Mesendoderm (in vitro differentiated cells): ENCODE data around the gene RFX1.

Source experiments
- DNase-seq: peaks from one replicate; pipeline ENCODE4 v3.0.0; 2013
- H2AK5ac ChIP-seq: 2 replicates; pipeline ENCODE4 v1.6.1; 2013; ENCODE audit warnings: low read length, inconsistent platforms
- H2BK120ac ChIP-seq: 2 replicates; pipeline ENCODE4 v1.6.1; 2013; ENCODE audit warnings: low read depth, mild to moderate bottlenecking, low read length, moderate library complexity, mixed read lengths
- H2BK15ac ChIP-seq: replicated peaks from 2 replicates; pipeline ENCODE4 v1.6.1; 2013; ENCODE audit warnings: low read depth, mild to moderate bottlenecking, moderate library complexity
- H2BK5ac ChIP-seq: 2 replicates; pipeline ENCODE4 v1.6.1; 2013; ENCODE audit warnings: low read length, inconsistent platforms
- H3K18ac ChIP-seq: 2 replicates; pipeline ENCODE4 v1.6.1; 2013; ENCODE audit warnings: mild to moderate bottlenecking, low read length, mixed read lengths
- H3K23ac ChIP-seq: one replicate; pipeline ENCODE4 v1.6.1; 2013; ENCODE audit warnings: low read length
- H3K27ac ChIP-seq: 2 replicates; pipeline ENCODE4 v1.5.1; 2013; ENCODE audit warnings: low read depth, mild to moderate bottlenecking, inconsistent platforms, low read length, moderate library complexity
- H3K27me3 ChIP-seq: 2 replicates; pipeline ENCODE4 v1.6.1; 2013; ENCODE audit warnings: low read length, control low read depth, mild to moderate bottlenecking, inconsistent platforms; ENCODE audit not compliant: insufficient read depth, poor library complexity
- H3K36me3 ChIP-seq: 2 replicates; pipeline ENCODE4 v1.6.1; 2013; ENCODE audit warnings: low read length, inconsistent platforms; ENCODE audit not compliant: control insufficient read depth, insufficient read depth
- H3K4ac ChIP-seq: one replicate; pipeline ENCODE4 v1.6.1; 2013; ENCODE audit warnings: low read depth, mild to moderate bottlenecking, low read length, moderate library complexity
- H3K4me1 ChIP-seq: 2 replicates; pipeline ENCODE4 v1.6.1; 2013; ENCODE audit warnings: low read depth, low read length, inconsistent platforms; ENCODE audit not compliant: control insufficient read depth
- H3K4me2 ChIP-seq: 2 replicates; pipeline ENCODE4 v1.6.1; 2013; ENCODE audit warnings: low read length
- H3K4me3 ChIP-seq: 2 replicates; pipeline ENCODE4 v1.5.1; 2013; ENCODE audit warnings: mild to moderate bottlenecking, low read length
- H3K56ac ChIP-seq: one replicate; pipeline ENCODE4 v1.6.1; 2013; ENCODE audit warnings: low read length
- H3K79me1 ChIP-seq: 2 replicates; pipeline ENCODE4 v1.6.1; 2013; ENCODE audit warnings: low read length, inconsistent platforms
- H3K79me2 ChIP-seq: 2 replicates; pipeline ENCODE4 v1.6.1; 2013; ENCODE audit warnings: mild to moderate bottlenecking, low read length; ENCODE audit not compliant: control insufficient read depth, insufficient read depth
- H3K9ac ChIP-seq: 2 replicates; pipeline ENCODE4 v1.6.1; 2013; ENCODE audit warnings: low read length, inconsistent platforms
- H4K5ac ChIP-seq: one replicate; pipeline ENCODE4 v1.6.1; 2013; ENCODE audit warnings: low read length
- H4K8ac ChIP-seq: one replicate; pipeline ENCODE4 v1.6.1; 2013; ENCODE audit warnings: low read depth, mild to moderate bottlenecking, control low read depth, low read length, moderate library complexity
- WGBS: extraction: QIAGEN DNeasy Blood & Tissue Kit; methylation state at CpG from one replicate; pipeline ENCODE4 v1.1.7; 2013; ENCODE audit warnings: low lambda C conversion rate, missing lambda C conversion rate; ENCODE audit not compliant: insufficient coverage; ENCODE audit errors: extremely low coverage; 5-methylcytosine and 5-hydroxymethylcytosine counted together

RFX1 gene

GRCh38 chr19:13963603-13964105, 42.5 kb downstream of the RFX1 start:
- no peak for DNase-seq
- H3K36me3 ChIP-seq, result peaks cover 5% of the 10 kb centered on the region

GRCh38 chr19:13962699-13963602, 43.2 kb downstream of the RFX1 start:
- Histone ChIP-seq H3K56ac (peak overlapping the region; percentile 60), H3K23ac (peak overlapping the region; percentile 66), H2AK5ac (no peak overlapping the region), H2BK5ac (no peak overlapping the region), H3K27ac (no peak overlapping the region), H3K36me3 (peaks cover 6% of the 10 kb centered on the region), H4K8ac (no peak overlapping the region), H3K4ac (no peak overlapping the region), H3K79me1 (no peaks in the 10 kb centered on the region), H3K4me2 (peak overlapping the region; percentile 44), H2BK15ac (no peak overlapping the region), H3K4me3 (no peak overlapping the region), H3K79me2 (no peaks in the 10 kb centered on the region), H4K5ac (no peak overlapping the region), H3K18ac (no peak overlapping the region), H2BK120ac (no peak overlapping the region), H3K4me1 (no peaks in the 10 kb centered on the region), H3K27me3 (no peaks in the 10 kb centered on the region), H3K9ac (peak overlapping the region; percentile 42)
- peak; percentile 30 for DNase-seq
- no CpG with 5 or more reads among the region's 89 CpGs for WGBS

More at GRCh38 chr19:13963603-13964105, 42.5 kb downstream of the RFX1 start:
- no peaks in the 10 kb centered on the region for H3K4me1 ChIP-seq
- H3K79me1 ChIP-seq, result no peaks in the 10 kb centered on the region
- peak overlapping the region; percentile 56 for H3K56ac ChIP-seq
- no peaks in the 10 kb centered on the region for H3K27me3 ChIP-seq
- no peak overlapping the region for H2BK120ac ChIP-seq
- no peaks in the 10 kb centered on the region for H3K79me2 ChIP-seq
- WGBS, result no CpG with 5 or more reads among the region's 48 CpGs
- no peak overlapping the region for H3K4ac ChIP-seq
- H3K27ac ChIP-seq, result no peak overlapping the region
- no peak overlapping the region for H2BK15ac ChIP-seq
- H3K18ac ChIP-seq, result no peak overlapping the region
- no peak overlapping the region for H3K23ac ChIP-seq
- no peak overlapping the region for H3K9ac ChIP-seq
- no peak overlapping the region for H4K8ac ChIP-seq
- H3K4me2 ChIP-seq, result no peak overlapping the region
- H4K5ac ChIP-seq, result no peak overlapping the region
- no peak overlapping the region for H2BK5ac ChIP-seq
- H3K4me3 ChIP-seq, result no peak overlapping the region
- no peak overlapping the region for H2AK5ac ChIP-seq

- H3K18ac ChIP-seq, result no peak overlapping the region
- no peaks in the 10 kb centered on the region for H3K79me1 ChIP-seq
- H2BK5ac ChIP-seq, result no peak overlapping the region
- H3K4me1 ChIP-seq, result no peaks in the 10 kb centered on the region
- H3K4me2 ChIP-seq, result no peak overlapping the region
- no peak overlapping the region for H3K4ac ChIP-seq
- H3K9ac ChIP-seq, result no peak overlapping the region
- no peak overlapping the region for H2AK5ac ChIP-seq
- H4K8ac ChIP-seq, result no peak overlapping the region
- H3K56ac ChIP-seq, result peak overlapping the region; percentile 49
- no peak overlapping the region for H3K4me3 ChIP-seq
- H3K23ac ChIP-seq, result no peak overlapping the region
- H3K27ac ChIP-seq, result no peak overlapping the region
- H3K79me2 ChIP-seq, result no peaks in the 10 kb centered on the region
- WGBS, result no CpG with 5 or more reads among the region's 55 CpGs
- peaks cover 4% of the 10 kb centered on the region for H3K36me3 ChIP-seq
- H2BK15ac ChIP-seq, result no peak overlapping the region
- peak; percentile 62 for DNase-seq
- no peak overlapping the region for H4K5ac ChIP-seq
- H2BK120ac ChIP-seq, result no peak overlapping the region
- no peaks in the 10 kb centered on the region for H3K27me3 ChIP-seq
Observed at GRCh38 chr19:13961826-13962698, 44.1 kb downstream of the RFX1 start.

- no CpG with 5 or more reads among the region's 39 CpGs for WGBS
Observed at GRCh38 chr19:13960863-13961784, 45.0 kb downstream of the RFX1 start.

More at GRCh38 chr19:13960863-13961784, 45.0 kb downstream of the RFX1 start:
- no peak overlapping the region for H3K4me3 ChIP-seq
- H3K4ac ChIP-seq, result no peak overlapping the region
- no peak overlapping the region for H3K27ac ChIP-seq
- peaks cover 4% of the 10 kb centered on the region for H3K36me3 ChIP-seq
- no peak overlapping the region for H3K9ac ChIP-seq
- no peaks in the 10 kb centered on the region for H3K79me1 ChIP-seq
- no peak overlapping the region for H2BK120ac ChIP-seq
- H3K18ac ChIP-seq, result no peak overlapping the region
- H4K5ac ChIP-seq, result no peak overlapping the region
- no peak overlapping the region for H2AK5ac ChIP-seq
- H2BK5ac ChIP-seq, result no peak overlapping the region
- no peak overlapping the region for H3K23ac ChIP-seq
- no peaks in the 10 kb centered on the region for H3K27me3 ChIP-seq
- H4K8ac ChIP-seq, result no peak overlapping the region
- H3K56ac ChIP-seq, result no peak overlapping the region
- H3K4me1 ChIP-seq, result no peaks in the 10 kb centered on the region
- H3K79me2 ChIP-seq, result no peaks in the 10 kb centered on the region
- DNase-seq, result no peak
- no peak overlapping the region for H3K4me2 ChIP-seq
- H2BK15ac ChIP-seq, result no peak overlapping the region
